Measurements from ENCODE around the gene IQGAP3. TPM values are rescaled to one million over a fixed set of nuclear protein-coding genes. Genes with fewer than 3 reads are reported as not detected.

IQGAP3 gene
- total and polyA plus RNA-seq, 2 experiments from 2014 or later, result 11.9 to 31.8 TPM

DNA sequence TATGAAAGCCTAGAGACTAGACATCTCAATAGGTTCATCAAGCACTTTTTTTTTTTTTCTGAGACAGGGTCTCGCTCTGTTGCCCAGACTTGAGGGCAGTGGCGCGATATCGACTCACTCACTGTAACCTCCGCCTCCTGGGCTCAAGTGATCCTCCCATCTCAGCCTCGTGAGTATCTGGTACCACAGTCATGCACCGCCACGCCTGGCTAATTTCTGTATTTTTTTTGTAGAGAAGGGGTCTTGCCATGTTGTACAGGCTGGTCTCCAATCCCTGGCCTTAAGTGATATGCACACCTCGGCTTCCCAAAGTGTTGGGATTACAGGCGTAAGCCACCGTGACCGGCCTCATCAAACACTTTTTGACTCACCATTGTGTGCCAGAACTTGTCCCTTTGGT, 29.5 kb upstream of the IQGAP3 start (continued):
- TF ChIP-seq, protein P1, sequence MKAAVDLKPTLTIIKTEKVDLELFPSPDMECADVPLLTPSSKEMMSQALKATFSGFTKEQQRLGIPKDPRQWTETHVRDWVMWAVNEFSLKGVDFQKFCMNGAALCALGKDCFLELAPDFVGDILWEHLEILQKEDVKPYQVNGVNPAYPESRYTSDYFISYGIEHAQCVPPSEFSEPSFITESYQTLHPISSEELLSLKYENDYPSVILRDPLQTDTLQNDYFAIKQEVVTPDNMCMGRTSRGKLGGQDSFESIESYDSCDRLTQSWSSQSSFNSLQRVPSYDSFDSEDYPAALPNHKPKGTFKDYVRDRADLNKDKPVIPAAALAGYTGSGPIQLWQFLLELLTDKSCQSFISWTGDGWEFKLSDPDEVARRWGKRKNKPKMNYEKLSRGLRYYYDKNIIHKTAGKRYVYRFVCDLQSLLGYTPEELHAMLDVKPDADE (IDR thresholded peaks at IDR 0.05), result no peak
- TF ChIP-seq ZNF331 (CRISPR knock-in tag; IDR thresholded peaks at IDR 0.05; ENCODE audit: low read depth) (no peak), ZNF114 (CRISPR knock-in tag; IDR thresholded peaks at IDR 0.05) (no peak), EZH2 (IDR thresholded peaks at IDR 0.05; ENCODE audit: low read depth, unreplicated experiment) (no peak), EZH2phosphoT487 (IDR thresholded peaks at IDR 0.05; ENCODE audit: unreplicated experiment) (no peak), CREB1 (CRISPR knock-in tag; IDR thresholded peaks at IDR 0.05; ENCODE audit: low read depth) (no peak), NANOG (IDR thresholded peaks at IDR 0.05; ENCODE audit: borderline replicate concordance) (no peak), POLR2AphosphoS5 (IDR thresholded peaks at IDR 0.05; ENCODE audit: low read depth) (no peak), STAT1 (IDR thresholded peaks at IDR 0.05; ENCODE audit: unreplicated experiment) (no peak)
- TF ChIP-seq, protein P2, sequence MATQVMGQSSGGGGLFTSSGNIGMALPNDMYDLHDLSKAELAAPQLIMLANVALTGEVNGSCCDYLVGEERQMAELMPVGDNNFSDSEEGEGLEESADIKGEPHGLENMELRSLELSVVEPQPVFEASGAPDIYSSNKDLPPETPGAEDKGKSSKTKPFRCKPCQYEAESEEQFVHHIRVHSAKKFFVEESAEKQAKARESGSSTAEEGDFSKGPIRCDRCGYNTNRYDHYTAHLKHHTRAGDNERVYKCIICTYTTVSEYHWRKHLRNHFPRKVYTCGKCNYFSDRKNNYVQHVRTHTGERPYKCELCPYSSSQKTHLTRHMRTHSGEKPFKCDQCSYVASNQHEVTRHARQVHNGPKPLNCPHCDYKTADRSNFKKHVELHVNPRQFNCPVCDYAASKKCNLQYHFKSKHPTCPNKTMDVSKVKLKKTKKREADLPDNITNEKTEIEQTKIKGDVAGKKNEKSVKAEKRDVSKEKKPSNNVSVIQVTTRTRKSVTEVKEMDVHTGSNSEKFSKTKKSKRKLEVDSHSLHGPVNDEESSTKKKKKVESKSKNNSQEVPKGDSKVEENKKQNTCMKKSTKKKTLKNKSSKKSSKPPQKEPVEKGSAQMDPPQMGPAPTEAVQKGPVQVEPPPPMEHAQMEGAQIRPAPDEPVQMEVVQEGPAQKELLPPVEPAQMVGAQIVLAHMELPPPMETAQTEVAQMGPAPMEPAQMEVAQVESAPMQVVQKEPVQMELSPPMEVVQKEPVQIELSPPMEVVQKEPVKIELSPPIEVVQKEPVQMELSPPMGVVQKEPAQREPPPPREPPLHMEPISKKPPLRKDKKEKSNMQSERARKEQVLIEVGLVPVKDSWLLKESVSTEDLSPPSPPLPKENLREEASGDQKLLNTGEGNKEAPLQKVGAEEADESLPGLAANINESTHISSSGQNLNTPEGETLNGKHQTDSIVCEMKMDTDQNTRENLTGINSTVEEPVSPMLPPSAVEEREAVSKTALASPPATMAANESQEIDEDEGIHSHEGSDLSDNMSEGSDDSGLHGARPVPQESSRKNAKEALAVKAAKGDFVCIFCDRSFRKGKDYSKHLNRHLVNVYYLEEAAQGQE (IDR thresholded peaks at IDR 0.05; ENCODE audit: unreplicated experiment), result no peak
- TF ChIP-seq, protein P3, sequence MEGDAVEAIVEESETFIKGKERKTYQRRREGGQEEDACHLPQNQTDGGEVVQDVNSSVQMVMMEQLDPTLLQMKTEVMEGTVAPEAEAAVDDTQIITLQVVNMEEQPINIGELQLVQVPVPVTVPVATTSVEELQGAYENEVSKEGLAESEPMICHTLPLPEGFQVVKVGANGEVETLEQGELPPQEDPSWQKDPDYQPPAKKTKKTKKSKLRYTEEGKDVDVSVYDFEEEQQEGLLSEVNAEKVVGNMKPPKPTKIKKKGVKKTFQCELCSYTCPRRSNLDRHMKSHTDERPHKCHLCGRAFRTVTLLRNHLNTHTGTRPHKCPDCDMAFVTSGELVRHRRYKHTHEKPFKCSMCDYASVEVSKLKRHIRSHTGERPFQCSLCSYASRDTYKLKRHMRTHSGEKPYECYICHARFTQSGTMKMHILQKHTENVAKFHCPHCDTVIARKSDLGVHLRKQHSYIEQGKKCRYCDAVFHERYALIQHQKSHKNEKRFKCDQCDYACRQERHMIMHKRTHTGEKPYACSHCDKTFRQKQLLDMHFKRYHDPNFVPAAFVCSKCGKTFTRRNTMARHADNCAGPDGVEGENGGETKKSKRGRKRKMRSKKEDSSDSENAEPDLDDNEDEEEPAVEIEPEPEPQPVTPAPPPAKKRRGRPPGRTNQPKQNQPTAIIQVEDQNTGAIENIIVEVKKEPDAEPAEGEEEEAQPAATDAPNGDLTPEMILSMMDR (conservative IDR thresholded peaks at IDR 0.05; ENCODE audit: low read depth in 2 of 2), result no peak

DNA sequence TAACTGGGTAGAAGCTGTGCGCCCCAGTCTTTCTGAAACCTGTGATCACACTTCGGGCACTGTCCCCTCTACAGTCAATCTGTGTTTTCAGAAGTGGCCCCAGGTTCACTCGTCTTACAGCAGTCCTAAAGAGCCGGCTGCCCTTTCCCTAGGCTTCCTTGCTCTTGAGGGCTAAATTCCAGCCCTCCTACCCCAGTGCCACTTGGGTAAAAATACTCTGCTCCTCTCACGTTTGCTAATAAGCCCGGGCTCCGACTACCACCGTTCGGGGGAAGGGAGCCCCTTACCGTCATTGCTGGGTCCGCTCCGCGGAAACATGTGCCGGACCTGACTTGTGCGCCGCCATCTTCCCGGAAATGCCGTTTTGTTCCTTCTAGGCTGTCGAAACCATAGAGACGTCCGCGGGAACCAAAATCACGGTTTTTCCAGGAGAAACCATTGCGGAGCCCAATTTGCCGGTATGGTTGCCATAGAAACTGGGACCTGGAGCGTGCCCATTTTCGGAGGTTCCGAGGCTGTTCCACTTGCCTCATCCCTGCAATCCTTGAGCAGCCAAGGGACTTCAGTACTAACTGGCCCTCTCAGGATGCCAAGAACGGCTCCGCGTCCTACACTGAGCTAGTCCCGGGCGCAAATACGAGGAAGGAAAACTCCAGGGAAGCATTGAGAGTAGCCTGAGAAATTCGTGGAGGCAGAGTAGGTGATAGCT, 28.9 kb upstream of the IQGAP3 start, which contains the start of gene GPATCH4:
Gene GPATCH4, minus strand, starts transcription at position 358 of the 709 bp plus-strand sequence.
- H2AFZ ChIP-seq, result peak within 1 kb of the TSS; percentile 94
- Mint-ChIP-seq H3K4me3 (peak within 1 kb of the TSS; percentile 97), H3K27me3 (ENCODE audit: insufficient read depth, low read depth, poor library complexity) (peaks cover 9% of the 10 kb centered on the region), H3K27ac (peak within 1 kb of the TSS; percentile 98), H3K9me3 (no peaks in the 10 kb centered on the region), H3K36me3 (ENCODE audit: low read depth) (peaks cover 33% of the 10 kb centered on the region), H3K4me1 (peaks cover 10% of the 10 kb centered on the region; the same call in 2 of the 3 replicates)
- H3K4me2 ChIP-seq, result peak within 1 kb of the TSS; percentile 80
- H3K9me2 ChIP-seq (ENCODE audit: insufficient read depth), result no peaks in the 10 kb centered on the region
- H3F3A ChIP-seq (replicated peaks; ENCODE audit: low read depth), result peaks cover 46% of the 10 kb centered on the region
- peaks cover 9% of the 10 kb centered on the region for H4K20me1 ChIP-seq (replicated peaks; ENCODE audit: insufficient read depth)
- no peaks in the 10 kb centered on the region; the same call in 1 of the 2 replicates for H3K4me1 ChIP-seq (ENCODE audit: insufficient read depth)
- peaks cover 27% of the 10 kb centered on the region for H3K79me2 ChIP-seq (replicated peaks; ENCODE audit: insufficient read depth)
- ATAC-seq, result peak; percentile 88
- H3K27ac ChIP-seq (ENCODE audit: low read depth), result peak within 1 kb of the TSS; percentile 92
- H3K36me3 ChIP-seq (ENCODE audit: insufficient read depth), result peaks cover 18% of the 10 kb centered on the region
- peak within 1 kb of the TSS; percentile 96 for H3K4me3 ChIP-seq
- peak; percentile 98 for DNase-seq (ENCODE audit: low spot score)
- H3K27me3 ChIP-seq (ENCODE audit: insufficient read depth), result no peaks in the 10 kb centered on the region
- TF ChIP-seq STAT1 (IDR thresholded peaks at IDR 0.05; ENCODE audit: unreplicated experiment), result no peak
- TF ChIP-seq NANOG (IDR thresholded peaks at IDR 0.05; ENCODE audit: borderline replicate concordance), result no peak
- TF ChIP-seq CREB1 (CRISPR knock-in tag; IDR thresholded peaks at IDR 0.05; ENCODE audit: low read depth), result peak; percentile 51; the same call in 1 of the 2 replicates
- TF ChIP-seq ZNF114 (CRISPR knock-in tag; IDR thresholded peaks at IDR 0.05), result no peak

All from GM23338 (cell line).